Esophagus mucosa (tissue), 1 donor: ENCODE measurements around the gene DUS2. TPM values are rescaled to one million over a fixed set of nuclear protein-coding genes. Genes with fewer than 3 reads are reported as not detected.

Experiments used
- ATAC-seq: fragments of 200-7000 bp; cut with Tn5 transposase; one replicate; pipeline ENCODE4 v1.9.1; 2020
- total RNA-seq: library from RNA; stranded (reverse); gene quantifications from one replicate; pipeline ENCODE4 v1.2.4, GENCODE V29; 2023
- donor health status: DM: yes; HTN: yes; CAD: no.

Gene DUS2
- total RNA-seq, 1 donor from 2014 or later: 17.4 TPM

DNA sequence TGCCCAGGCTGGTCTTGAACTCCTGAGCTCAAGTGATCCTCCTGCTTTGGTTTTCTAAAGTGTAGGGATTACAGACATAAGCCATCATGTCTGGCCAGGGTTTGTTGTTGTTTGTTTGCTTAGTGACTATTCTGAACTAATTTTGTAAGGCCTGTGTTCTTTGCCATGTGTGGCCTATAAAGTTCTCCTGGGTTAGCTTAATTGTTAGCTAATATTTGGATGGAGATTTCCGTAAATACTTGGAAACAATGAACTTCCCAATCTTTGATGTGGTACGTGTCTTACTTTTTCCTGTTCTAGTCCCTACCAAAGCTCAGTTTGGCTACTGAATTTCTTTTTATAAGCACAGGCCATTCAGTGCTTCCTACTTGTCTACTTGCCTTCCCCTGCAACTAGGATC is 24.9 kb downstream of the DUS2 start:
- ATAC-seq: no peak

GRCh38 chr16:68049449-68049848 is 26.4 kb downstream of the DUS2 start:
- ATAC-seq: peak; percentile 80

- ATAC-seq: no peak
Observed at GRCh38 chr16:68055395-68055794, 32.3 kb downstream of the DUS2 start.

DNA sequence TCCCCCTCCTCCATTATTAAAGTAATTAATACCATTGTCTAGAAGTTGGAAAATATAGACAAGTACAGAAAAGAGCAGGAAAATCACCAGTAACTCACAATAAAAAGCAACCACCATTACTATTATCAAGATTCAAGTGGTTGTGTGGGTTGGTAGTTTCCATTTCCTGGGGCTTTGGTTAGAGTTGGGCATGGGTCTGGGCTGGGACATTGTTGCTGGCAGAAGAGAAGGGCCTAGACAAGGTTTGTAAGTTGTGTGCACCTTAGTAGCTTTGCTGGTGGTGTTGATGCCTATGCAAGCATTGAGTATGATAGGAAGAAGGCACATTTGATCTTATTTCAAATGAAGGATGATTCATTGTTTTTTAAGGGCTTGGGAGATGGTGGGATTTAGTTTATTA is 36.7 kb downstream of the DUS2 start:
- ATAC-seq: no peak

DNA sequence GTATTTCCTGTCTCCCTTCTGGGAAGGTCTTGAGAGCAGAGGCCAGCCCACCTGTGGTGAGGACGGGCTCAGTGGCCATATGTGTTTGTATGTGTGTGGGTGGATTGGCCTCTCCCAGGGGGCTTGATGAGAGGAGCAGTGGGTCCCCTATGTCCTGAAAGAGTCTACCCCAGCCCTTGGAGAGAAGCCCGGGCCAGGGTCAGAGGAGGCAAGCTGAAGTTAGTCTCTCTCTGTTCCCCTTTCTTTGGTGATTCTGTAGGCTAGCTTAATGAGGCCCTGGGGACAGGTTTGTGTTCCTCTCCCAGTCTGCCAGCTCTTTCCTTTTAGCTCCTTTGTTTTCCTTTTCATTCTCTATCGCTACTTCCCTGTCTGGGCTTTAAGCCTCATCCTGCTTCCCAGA is 38.3 kb downstream of the DUS2 start:
- no peak for ATAC-seq

DNA sequence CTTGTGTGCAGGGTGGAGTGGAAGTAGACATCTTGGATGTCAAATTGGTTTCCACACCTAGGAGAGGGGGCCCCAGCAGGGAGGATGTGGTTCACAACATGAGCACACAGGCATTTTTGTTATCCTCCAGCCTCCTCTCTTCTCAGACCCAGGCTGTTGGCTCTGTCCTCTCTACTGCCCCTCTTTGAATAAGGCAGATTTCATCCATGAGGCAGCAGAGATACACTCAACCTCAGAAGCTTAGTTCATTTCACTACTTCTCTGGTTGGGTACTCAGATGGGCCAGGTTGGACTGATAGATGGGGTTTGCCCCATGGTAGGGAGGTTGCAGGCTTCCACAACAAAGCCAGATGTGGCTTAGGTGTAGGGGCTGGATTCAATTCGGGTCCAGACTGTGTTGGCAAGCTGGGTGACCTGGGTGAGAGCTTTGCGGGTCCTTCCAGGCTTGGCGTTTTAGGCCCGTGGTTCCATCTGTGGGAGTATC is 39.9 kb downstream of the DUS2 start:
- ATAC-seq: no peak

DNA sequence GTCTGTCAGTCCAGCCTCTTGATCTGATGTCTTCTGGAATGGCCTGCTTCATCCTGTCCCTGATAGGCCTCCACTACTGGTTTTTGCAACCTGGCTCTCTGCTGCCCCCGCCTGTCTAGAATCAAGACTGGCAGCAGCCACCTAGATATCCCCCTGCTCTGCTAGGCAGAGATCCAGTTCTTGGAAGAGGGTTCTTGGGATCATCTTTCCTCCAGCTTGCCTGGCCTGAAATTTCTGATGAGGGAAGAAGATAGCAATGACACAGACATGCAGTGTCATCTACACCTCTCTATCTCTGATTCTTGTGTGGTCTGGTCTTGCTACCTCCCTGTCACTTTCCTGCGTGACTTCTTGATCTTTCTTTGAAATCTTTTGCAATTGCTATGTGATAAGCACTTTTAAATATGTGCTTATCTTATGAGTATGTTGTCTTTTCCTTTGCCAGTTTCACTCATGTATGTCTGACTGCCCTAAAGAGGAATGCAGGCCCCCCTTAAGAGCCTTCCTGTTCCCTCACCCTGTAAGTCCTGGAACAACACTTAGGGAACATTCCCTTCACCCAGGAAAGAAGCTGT is 41.8 kb downstream of the DUS2 start:
- ATAC-seq: peak; percentile 81

- peak; percentile 14 for ATAC-seq
Observed at GRCh38 chr16:68065716-68066305, 42.7 kb downstream of the DUS2 start.

GRCh38 chr16:68066763-68067162 is 43.7 kb downstream of the DUS2 start:
- ATAC-seq: no peak

- ATAC-seq: no peak
Observed at GRCh38 chr16:68068926-68069325, 45.8 kb downstream of the DUS2 start.

DNA sequence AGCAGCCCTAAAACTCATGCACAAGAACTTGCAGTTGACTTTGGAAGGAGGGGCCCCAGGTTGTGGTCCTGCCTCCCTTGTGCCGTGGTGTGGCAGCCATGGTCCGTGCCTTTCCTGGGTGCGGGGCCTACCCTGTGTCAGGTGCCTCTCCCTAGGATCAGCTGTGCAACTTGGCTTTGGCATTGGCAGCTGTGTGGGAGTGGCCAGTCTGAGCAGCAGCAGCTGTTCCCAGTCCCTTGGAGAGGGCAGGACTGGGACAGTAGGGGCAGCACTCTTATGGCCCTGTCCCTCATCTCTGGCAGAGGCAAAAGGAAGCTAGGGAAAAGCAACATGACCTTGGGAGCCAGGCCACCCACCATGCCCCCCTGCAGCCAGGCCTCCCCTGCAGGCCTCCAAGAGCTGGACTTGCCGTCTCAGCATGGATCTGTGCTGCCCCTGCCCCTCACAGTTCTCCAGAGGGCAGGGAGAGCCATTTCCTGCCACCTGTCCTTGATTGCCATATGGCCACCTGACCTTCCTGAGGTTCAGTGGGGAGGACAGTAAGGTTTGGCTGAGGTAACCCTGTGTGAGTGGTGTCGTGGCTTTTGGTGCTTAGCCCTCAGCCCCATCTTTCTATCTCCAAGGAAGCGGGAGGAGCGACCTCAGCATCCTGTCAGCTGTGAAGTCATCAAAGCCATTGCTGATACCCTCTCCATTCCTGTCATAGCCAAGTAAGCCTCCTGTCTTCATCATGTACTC is 46.6 kb downstream of the DUS2 start:
- no peak for ATAC-seq

DNA sequence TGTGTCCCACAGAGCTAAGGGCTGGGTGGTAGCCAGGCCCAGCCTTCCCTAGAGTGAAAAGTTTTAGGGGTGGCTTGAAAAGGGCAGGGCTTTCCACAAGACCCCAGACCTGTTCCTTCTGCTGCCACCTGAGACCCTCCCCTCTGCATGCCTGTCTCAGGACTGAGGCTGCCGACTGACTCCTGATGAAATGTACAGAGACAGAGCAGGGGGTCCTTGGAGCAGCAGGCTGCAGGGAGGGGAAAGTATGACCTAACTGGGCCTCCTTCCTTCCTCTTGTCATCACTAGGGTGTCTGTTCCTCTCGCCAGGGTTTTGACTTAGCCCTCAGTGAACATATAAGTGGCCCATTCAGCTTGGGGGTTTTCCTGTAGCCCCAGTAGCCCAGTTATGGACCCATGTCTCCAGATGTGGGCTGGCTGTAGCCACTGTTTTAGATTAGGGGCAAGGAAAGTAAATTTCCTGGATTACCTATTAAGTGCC is 47.2 kb downstream of the DUS2 start:
- no peak for ATAC-seq

- no peak for ATAC-seq
Observed at GRCh38 chr16:68070806-68071517, 47.9 kb downstream of the DUS2 start.

DNA sequence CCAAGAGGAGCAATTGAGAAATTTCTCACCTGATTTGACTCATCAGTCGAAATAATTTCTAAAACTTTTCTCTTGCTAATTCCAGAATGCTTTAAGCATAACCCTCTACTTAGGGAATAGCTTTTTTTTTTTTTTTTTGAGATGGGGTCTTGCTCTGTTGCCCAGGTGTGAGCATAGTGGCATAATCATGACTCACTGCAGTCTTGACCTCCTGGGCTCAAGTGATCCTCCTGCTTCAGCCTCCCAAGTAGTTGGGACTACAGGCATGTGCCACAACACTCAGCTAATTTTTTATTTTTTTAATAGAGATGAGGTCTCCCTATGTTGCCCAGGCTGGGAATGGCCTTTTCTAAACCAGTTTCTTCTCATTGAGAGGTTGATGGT is 48.4 kb downstream of the DUS2 start:
- no peak for ATAC-seq

GRCh38 chr16:68072038-68072695 is 49.1 kb downstream of the DUS2 start:
- ATAC-seq: peak; percentile 89

- ATAC-seq: no peak
Observed at GRCh38 chr16:68073902-68074760, 51.0 kb downstream of the DUS2 start.

GRCh38 chr16:68074850-68075555 is 51.9 kb downstream of the DUS2 start:
- peak; percentile 51 for ATAC-seq

GRCh38 chr16:68075980-68076379 is 52.9 kb downstream of the DUS2 start:
- ATAC-seq: no peak

DNA sequence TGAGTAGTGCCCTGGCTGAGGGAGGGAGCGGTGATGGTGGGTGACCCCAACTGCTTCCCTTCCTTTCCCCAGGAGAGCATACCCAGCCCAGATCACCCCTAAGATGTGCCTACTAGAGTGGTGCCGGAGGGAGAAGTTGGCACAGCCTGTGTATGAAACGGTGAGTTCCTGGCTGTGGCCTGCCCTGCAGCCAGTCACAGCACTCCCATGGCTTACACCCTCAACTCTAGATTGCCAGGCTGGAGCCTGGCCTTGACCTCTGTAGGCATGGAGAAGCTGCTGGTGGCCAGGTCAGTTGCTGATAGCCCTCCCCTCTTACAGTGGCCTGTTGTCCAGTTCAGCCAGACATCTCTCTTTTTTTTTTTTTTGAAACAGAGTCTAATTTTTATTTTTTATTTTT is 53.5 kb downstream of the DUS2 start:
- no peak for ATAC-seq

DNA sequence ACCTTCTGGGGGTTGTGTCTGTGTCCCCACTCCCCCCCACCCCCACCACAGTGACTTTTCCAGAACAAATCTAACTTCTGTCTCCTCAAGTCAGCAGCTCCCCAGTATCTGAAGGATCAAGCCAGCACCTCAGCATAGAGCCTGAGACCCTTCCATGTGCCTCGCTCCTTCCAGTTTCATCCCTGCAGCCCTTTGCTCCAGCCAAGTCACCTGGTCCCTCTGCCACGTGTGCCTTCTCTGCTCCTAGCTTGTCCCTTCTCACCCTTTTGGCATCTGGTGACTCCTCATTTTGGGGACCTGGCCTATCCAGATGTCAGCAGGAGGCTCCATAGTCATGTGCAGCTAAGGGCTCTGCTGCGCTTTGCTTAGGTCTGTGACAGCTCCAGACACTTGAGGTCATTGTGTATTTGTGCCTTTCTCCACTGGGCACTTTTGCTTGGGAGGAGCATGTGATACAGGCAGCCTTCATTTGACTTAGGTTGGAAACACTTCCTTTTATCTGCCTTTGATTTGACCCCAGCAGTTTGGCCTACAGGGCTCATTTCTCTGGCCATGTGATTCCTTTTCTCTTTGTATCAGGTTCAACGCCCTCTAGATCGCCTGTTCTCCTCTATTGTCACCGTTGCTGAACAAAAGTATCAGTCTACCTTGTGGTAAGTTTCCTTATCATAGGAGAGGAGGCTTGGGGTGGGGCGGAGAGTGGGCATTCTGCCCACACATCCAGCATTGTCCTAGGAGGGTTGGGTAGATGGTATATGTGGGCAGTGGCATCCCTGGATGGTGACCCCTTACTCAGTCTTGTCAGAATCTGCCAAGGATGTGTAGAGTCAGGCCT is 55.0 kb downstream of the DUS2 start:
- ATAC-seq: no peak
